ENCODE measurements around the gene PLCE1. TPM values are rescaled to one million over a fixed set of nuclear protein-coding genes. Genes with fewer than 3 reads are reported as not detected.

The PLCE1 gene
- polyA plus RNA-seq, 2 of the 4 experiments (the other 2 are of a cell fraction), result 10.7 to 18.2 TPM

- POLR2A ChIA-PET, result no interaction called here
- WGBS (ENCODE audit: missing lambda C conversion rate), result 86% methylated on average over 3 of the region's 3 CpGs
- peaks cover 4% of the 10 kb centered on the region; the same call in 1 of the 3 replicates for H3K4me1 ChIP-seq
- H3K9me3 ChIP-seq, result no peaks in the 10 kb centered on the region
- H3K27ac ChIP-seq, result no peak overlapping the region
- ATAC-seq (no peak), DNase-seq (ENCODE audit: low read depth in 1 of 2, low spot score in 1 of 2) (no peak), FAIRE-seq (peak; percentile 56)
- H3K4me3 ChIP-seq, result no peak overlapping the region
- no peak for TF ChIP-seq EHMT2 (IDR thresholded peaks at IDR 0.05; ENCODE audit: low read depth)
- TF ChIP-seq ZC3H11A (IDR thresholded peaks at IDR 0.05), result no peak
- TF ChIP-seq, protein P1, sequence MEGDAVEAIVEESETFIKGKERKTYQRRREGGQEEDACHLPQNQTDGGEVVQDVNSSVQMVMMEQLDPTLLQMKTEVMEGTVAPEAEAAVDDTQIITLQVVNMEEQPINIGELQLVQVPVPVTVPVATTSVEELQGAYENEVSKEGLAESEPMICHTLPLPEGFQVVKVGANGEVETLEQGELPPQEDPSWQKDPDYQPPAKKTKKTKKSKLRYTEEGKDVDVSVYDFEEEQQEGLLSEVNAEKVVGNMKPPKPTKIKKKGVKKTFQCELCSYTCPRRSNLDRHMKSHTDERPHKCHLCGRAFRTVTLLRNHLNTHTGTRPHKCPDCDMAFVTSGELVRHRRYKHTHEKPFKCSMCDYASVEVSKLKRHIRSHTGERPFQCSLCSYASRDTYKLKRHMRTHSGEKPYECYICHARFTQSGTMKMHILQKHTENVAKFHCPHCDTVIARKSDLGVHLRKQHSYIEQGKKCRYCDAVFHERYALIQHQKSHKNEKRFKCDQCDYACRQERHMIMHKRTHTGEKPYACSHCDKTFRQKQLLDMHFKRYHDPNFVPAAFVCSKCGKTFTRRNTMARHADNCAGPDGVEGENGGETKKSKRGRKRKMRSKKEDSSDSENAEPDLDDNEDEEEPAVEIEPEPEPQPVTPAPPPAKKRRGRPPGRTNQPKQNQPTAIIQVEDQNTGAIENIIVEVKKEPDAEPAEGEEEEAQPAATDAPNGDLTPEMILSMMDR (IDR thresholded peaks at IDR 0.05), result no peak
- no peak for TF ChIP-seq ESRRA (IDR thresholded peaks at IDR 0.05; ENCODE audit: borderline replicate concordance, low read length)
- TF ChIP-seq POLR2A (IDR thresholded peaks at IDR 0.05; ENCODE audit: low read length), result no peak
- TF ChIP-seq TFCP2L1 (CRISPR knock-in tag; IDR thresholded peaks at IDR 0.05), result no peak
- no peak overlapping the region for H3K4me2 ChIP-seq
- CTCF ChIA-PET, result no interaction called here
These were observed 13.2 kb upstream of the PLCE1 start for GRCh38 chr10:93980486-93980885.

- H3K4me2 ChIP-seq, result peak overlapping the region; percentile 71
- ChIA-PET CTCF (interaction anchor here (1.0 to 1.9 kb wide), 6 partner anchors 20 to 329 kb away, joined by 3 to 8 read pairs (median 3); no protein-coding TSS in a partner anchor), POLR2A (interaction anchor here (1.3 to 1.9 kb wide), 2 partner anchors 16 to 51 kb away, joined by 3 to 6 read pairs; no protein-coding TSS in a partner anchor)
- peaks cover 42% of the 10 kb centered on the region for H3K4me1 ChIP-seq
- H3K27ac ChIP-seq, result peak overlapping the region; percentile 91 to 93
- TF ChIP-seq, protein P2, sequence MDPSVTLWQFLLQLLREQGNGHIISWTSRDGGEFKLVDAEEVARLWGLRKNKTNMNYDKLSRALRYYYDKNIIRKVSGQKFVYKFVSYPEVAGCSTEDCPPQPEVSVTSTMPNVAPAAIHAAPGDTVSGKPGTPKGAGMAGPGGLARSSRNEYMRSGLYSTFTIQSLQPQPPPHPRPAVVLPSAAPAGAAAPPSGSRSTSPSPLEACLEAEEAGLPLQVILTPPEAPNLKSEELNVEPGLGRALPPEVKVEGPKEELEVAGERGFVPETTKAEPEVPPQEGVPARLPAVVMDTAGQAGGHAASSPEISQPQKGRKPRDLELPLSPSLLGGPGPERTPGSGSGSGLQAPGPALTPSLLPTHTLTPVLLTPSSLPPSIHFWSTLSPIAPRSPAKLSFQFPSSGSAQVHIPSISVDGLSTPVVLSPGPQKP (IDR thresholded peaks at IDR 0.05; ENCODE audit: low read depth, low read length), result no peak
- TF ChIP-seq FOSL2 (IDR thresholded peaks at IDR 0.05) (no peak), FOSL2 (CRISPR knock-in tag; IDR thresholded peaks at IDR 0.05) (no peak), PHF8 (IDR thresholded peaks at IDR 0.05; ENCODE audit: borderline replicate concordance, low read depth) (no peak), TP53 (CRISPR knock-in tag; IDR thresholded peaks at IDR 0.05) (no peak), KDM1A (IDR thresholded peaks at IDR 0.05; ENCODE audit: low read depth) (no peak), NFE2L2 (conservative IDR thresholded peaks at IDR 0.05; ENCODE audit: low read length) (no peak)
- TF ChIP-seq, protein P3, sequence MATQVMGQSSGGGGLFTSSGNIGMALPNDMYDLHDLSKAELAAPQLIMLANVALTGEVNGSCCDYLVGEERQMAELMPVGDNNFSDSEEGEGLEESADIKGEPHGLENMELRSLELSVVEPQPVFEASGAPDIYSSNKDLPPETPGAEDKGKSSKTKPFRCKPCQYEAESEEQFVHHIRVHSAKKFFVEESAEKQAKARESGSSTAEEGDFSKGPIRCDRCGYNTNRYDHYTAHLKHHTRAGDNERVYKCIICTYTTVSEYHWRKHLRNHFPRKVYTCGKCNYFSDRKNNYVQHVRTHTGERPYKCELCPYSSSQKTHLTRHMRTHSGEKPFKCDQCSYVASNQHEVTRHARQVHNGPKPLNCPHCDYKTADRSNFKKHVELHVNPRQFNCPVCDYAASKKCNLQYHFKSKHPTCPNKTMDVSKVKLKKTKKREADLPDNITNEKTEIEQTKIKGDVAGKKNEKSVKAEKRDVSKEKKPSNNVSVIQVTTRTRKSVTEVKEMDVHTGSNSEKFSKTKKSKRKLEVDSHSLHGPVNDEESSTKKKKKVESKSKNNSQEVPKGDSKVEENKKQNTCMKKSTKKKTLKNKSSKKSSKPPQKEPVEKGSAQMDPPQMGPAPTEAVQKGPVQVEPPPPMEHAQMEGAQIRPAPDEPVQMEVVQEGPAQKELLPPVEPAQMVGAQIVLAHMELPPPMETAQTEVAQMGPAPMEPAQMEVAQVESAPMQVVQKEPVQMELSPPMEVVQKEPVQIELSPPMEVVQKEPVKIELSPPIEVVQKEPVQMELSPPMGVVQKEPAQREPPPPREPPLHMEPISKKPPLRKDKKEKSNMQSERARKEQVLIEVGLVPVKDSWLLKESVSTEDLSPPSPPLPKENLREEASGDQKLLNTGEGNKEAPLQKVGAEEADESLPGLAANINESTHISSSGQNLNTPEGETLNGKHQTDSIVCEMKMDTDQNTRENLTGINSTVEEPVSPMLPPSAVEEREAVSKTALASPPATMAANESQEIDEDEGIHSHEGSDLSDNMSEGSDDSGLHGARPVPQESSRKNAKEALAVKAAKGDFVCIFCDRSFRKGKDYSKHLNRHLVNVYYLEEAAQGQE (IDR thresholded peaks at IDR 0.05), result no peak
- peaks cover 7% of the 10 kb centered on the region; the same call in 1 of the 3 replicates for H3K9me3 ChIP-seq
- no peak for FAIRE-seq
- WGBS (ENCODE audit: missing lambda C conversion rate), result 57% methylated on average over 4 of the region's 4 CpGs
- ATAC-seq, result no peak
- DNase-seq (ENCODE audit: low read depth in 1 of 2, low spot score in 1 of 2), result no peak
- H3K4me3 ChIP-seq, result no peak overlapping the region
These were observed 2.6 kb upstream of the PLCE1 start for GRCh38 chr10:93991114-93991513.

GRCh38 chr10:93991596-93992284, 2.0 kb upstream of the PLCE1 start:
- DNase-seq (ENCODE audit: low read depth in 1 of 2, low spot score in 1 of 2), result peak; percentile 78 to 86
- H3K27ac ChIP-seq, result peak overlapping the region; percentile 91 to 93
- FAIRE-seq, result peak; percentile 56
- H3K4me2 ChIP-seq, result peak overlapping the region; percentile 71
- ChIA-PET POLR2A (interaction anchor here (1.3 to 1.9 kb wide), 2 partner anchors 15 to 50 kb away, joined by 3 to 6 read pairs; no protein-coding TSS in a partner anchor), CTCF (interaction anchor here (1.0 to 1.9 kb wide), 10 partner anchors 10 to 329 kb away, joined by 3 to 8 read pairs (median 3); no protein-coding TSS in a partner anchor)
- WGBS (ENCODE audit: missing lambda C conversion rate), result 5% methylated on average over 8 of the region's 8 CpGs
- H3K4me3 ChIP-seq, result peak overlapping the region; percentile 12; the same call in 1 of the 3 replicates
- peak; percentile 55 to 83 for ATAC-seq
- H3K4me1 ChIP-seq, result peaks cover 46% of the 10 kb centered on the region
- 0 out of 3 replicates have a peak, but pooled peaks cover 4% of the 10 kb centered on the region for H3K9me3 ChIP-seq
- TF ChIP-seq FOSL2 (IDR thresholded peaks at IDR 0.05), result peak; percentile 51; the same call in 1 of the 2 replicates
- TF ChIP-seq FOSL2 (CRISPR knock-in tag; IDR thresholded peaks at IDR 0.05), result peak; percentile 83; the same call in 1 of the 2 replicates
- TF ChIP-seq HDAC2 (IDR thresholded peaks at IDR 0.05), result no peak
- TF ChIP-seq HOXB5 (CRISPR knock-in tag; IDR thresholded peaks at IDR 0.05), result no peak
- TF ChIP-seq SMC3 (IDR thresholded peaks at IDR 0.05), result peak; percentile 5; the same call in 1 of the 3 replicates
- no peak for TF ChIP-seq NFE2L2 (conservative IDR thresholded peaks at IDR 0.05; ENCODE audit: low read length)
- TF ChIP-seq CEBPB (IDR thresholded peaks at IDR 0.05), result peak in 1 of 2 experiments; percentile 2; a peak in 1 of 4 replicates
- TF ChIP-seq CHD2 (IDR thresholded peaks at IDR 0.05; ENCODE audit: low read length, partially characterized antibody), result no peak
- TF ChIP-seq GATA3 (IDR thresholded peaks at IDR 0.05; ENCODE audit: borderline replicate concordance), result no peak
- no peak for TF ChIP-seq RFX5 (IDR thresholded peaks at IDR 0.05)
- TF ChIP-seq SREBF2 (IDR thresholded peaks at IDR 0.05), result no peak
- no peak for TF ChIP-seq ZNF302 (CRISPR knock-in tag; IDR thresholded peaks at IDR 0.05)
- TF ChIP-seq JUNB (IDR thresholded peaks at IDR 0.05), result peak; percentile 44; the same call in 1 of the 2 replicates
- TF ChIP-seq, protein P4, sequence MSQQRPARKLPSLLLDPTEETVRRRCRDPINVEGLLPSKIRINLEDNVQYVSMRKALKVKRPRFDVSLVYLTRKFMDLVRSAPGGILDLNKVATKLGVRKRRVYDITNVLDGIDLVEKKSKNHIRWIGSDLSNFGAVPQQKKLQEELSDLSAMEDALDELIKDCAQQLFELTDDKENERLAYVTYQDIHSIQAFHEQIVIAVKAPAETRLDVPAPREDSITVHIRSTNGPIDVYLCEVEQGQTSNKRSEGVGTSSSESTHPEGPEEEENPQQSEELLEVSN (IDR thresholded peaks at IDR 0.05; ENCODE audit: borderline replicate concordance, low read depth), result peak; percentile 73; the same call in 1 of the 2 replicates
- no peak for TF ChIP-seq MAZ (IDR thresholded peaks at IDR 0.05; ENCODE audit: borderline replicate concordance, low read depth, low read length)
- no peak for TF ChIP-seq BHLHE40 (IDR thresholded peaks at IDR 0.05; ENCODE audit: low read depth, low read length)
